Mesenchymal stem cell (in vitro differentiated cells and primary cell): ENCODE results near the gene NAALADL2.
A peak's percentile ranks its signal among the peaks of the same experiment; 100 is the strongest.
"Not testable (repeated sequence)": the region's sequence is repeated elsewhere in the genome, so short reads cannot be mapped to it uniquely, and the experiment has no call there.

Experiments
- DNase-seq: peaks from one replicate; pipeline ENCODE4 v3.0.0-alpha.2; 2013
- H2AFZ ChIP-seq: one replicate; pipeline ENCODE4 v1.6.1; 2013; ENCODE audit warnings: low read depth, mild to moderate bottlenecking, control low read depth, inconsistent platforms, low read length, moderate library complexity
- H2AK5ac ChIP-seq: 2 replicates; pipeline ENCODE4 v1.6.1; 2013; ENCODE audit warnings: low read length, moderate library complexity, mild to moderate bottlenecking, inconsistent platforms; ENCODE audit not compliant: severe bottlenecking
- H2BK120ac ChIP-seq: one replicate; pipeline ENCODE4 v1.6.1; 2013; ENCODE audit warnings: low read depth, mild to moderate bottlenecking, inconsistent platforms, low read length, moderate library complexity
- H2BK12ac ChIP-seq, 2 experiments: one replicate each; pipeline ENCODE4 v1.6.1; 2013; ENCODE audit warnings: inconsistent platforms in 2 of 2, low read length in 2 of 2, mild to moderate bottlenecking in 2 of 2, moderate library complexity in 2 of 2, control low read depth in 1 of 2
- H2BK15ac ChIP-seq: one replicate; pipeline ENCODE4 v1.6.1; 2013; ENCODE audit warnings: mild to moderate bottlenecking, low read depth, inconsistent platforms; ENCODE audit not compliant: poor library complexity, severe bottlenecking
- H2BK5ac ChIP-seq: 2 replicates; pipeline ENCODE4 v1.6.1; 2013; ENCODE audit warnings: low read depth, mild to moderate bottlenecking, low read length, control low read depth, inconsistent platforms; ENCODE audit not compliant: poor library complexity, severe bottlenecking
- H3K14ac ChIP-seq, 2 experiments: one replicate each; pipeline ENCODE4 v1.6.1; 2013; ENCODE audit warnings: inconsistent platforms in 2 of 2, low read length in 2 of 2, control low read depth in 1 of 2, mild to moderate bottlenecking in 1 of 2, moderate library complexity in 1 of 2
- H3K18ac ChIP-seq, 2 experiments: one replicate each; pipeline ENCODE4 v1.6.1; 2013; ENCODE audit warnings: inconsistent platforms in 2 of 2, low read length in 2 of 2, control low read depth in 1 of 2, low read depth in 1 of 2, mild to moderate bottlenecking in 1 of 2
- H3K23ac ChIP-seq, 2 experiments: one replicate each; pipeline ENCODE4 v1.6.1; 2013; ENCODE audit warnings: inconsistent platforms in 2 of 2, low read length in 2 of 2, mild to moderate bottlenecking in 2 of 2, moderate library complexity in 2 of 2, control low read depth in 1 of 2
- H3K27ac ChIP-seq: 2 replicates; pipeline ENCODE4 v1.5.1; 2013; ENCODE audit warnings: mild to moderate bottlenecking, moderate library complexity, low read length, control low read depth, inconsistent platforms; ENCODE audit not compliant: poor library complexity, severe bottlenecking
- H3K27me3 ChIP-seq, 2 experiments: 2 replicates each; pipeline versions ENCODE4 v1.6.1 to v1.7.0; 2013; ENCODE audit warnings: low read length in 2 of 2, mild to moderate bottlenecking in 2 of 2, moderate library complexity in 2 of 2, control low read depth in 1 of 2, inconsistent platforms in 1 of 2; ENCODE audit not compliant: control insufficient read depth in 1 of 2, insufficient read depth in 1 of 2
- H3K36me3 ChIP-seq, 2 experiments: 2 replicates each; pipeline versions ENCODE4 v1.6.1 to v1.7.0; 2013; ENCODE audit warnings: low read length in 2 of 2, control low read depth in 1 of 2, inconsistent platforms in 1 of 2, low read depth in 1 of 2, mild to moderate bottlenecking in 1 of 2; ENCODE audit not compliant: insufficient read depth in 2 of 2, control insufficient read depth in 1 of 2
- H3K4ac ChIP-seq, 2 experiments: one replicate each; pipeline ENCODE4 v1.6.1; 2013; ENCODE audit warnings: inconsistent platforms in 2 of 2, low read length in 2 of 2, mild to moderate bottlenecking in 2 of 2, moderate library complexity in 2 of 2, control low read depth in 1 of 2, low read depth in 1 of 2
- H3K4me1 ChIP-seq: 2 replicates; pipeline ENCODE4 v1.6.1; 2013; ENCODE audit warnings: low read depth, low read length, control low read depth; ENCODE audit not compliant: control insufficient read depth, insufficient read depth
- H3K4me2 ChIP-seq: 2 replicates; pipeline ENCODE4 v1.6.1; 2013; ENCODE audit warnings: low read length, mild to moderate bottlenecking, inconsistent platforms; ENCODE audit not compliant: poor library complexity, severe bottlenecking
- H3K4me3 ChIP-seq, 2 experiments: 2 replicates each; pipeline versions ENCODE4 v1.5.1 to v1.7.0; 2013; ENCODE audit warnings: low read length in 2 of 2, mild to moderate bottlenecking in 2 of 2, control low read depth in 1 of 2, low read depth in 1 of 2; ENCODE audit not compliant: insufficient read depth in 1 of 2
- H3K79me1 ChIP-seq: replicated peaks from 2 replicates; pipeline ENCODE4 v1.6.1; 2013; ENCODE audit warnings: mild to moderate bottlenecking, control low read depth, low read length, inconsistent platforms; ENCODE audit not compliant: poor library complexity, severe bottlenecking
- H3K9ac ChIP-seq: 2 replicates; pipeline ENCODE4 v1.7.0; 2013; ENCODE audit warnings: mild to moderate bottlenecking, low read length, moderate library complexity
- H3K9me3 ChIP-seq: 2 replicates; pipeline ENCODE4 v1.7.0; 2013; ENCODE audit warnings: mild to moderate bottlenecking, low read length; ENCODE audit not compliant: control insufficient read depth
- H4K8ac ChIP-seq: one replicate; pipeline ENCODE4 v1.6.1; 2013; ENCODE audit warnings: inconsistent platforms, mild to moderate bottlenecking, low read length, moderate library complexity
- H4K91ac ChIP-seq: one replicate; pipeline ENCODE4 v1.6.1; 2013; ENCODE audit warnings: mild to moderate bottlenecking, low read length, inconsistent platforms
- WGBS: methylation state at CpG from one replicate; pipeline ENCODE4 v1.1.7; 2013; ENCODE audit warnings: mixed read lengths; 5-methylcytosine and 5-hydroxymethylcytosine counted together

Gene NAALADL2

GRCh38 chr3:175456466-175456865 is 597.3 kb downstream of the NAALADL2 start:
- H2AK5ac ChIP-seq, result no peak overlapping the region
- H3K27me3 ChIP-seq, result no peaks in the 10 kb centered on the region
- H3K4me3 ChIP-seq, result no peak overlapping the region
- H3K23ac ChIP-seq, result no peak overlapping the region
- no peak overlapping the region for H2BK120ac ChIP-seq
- no peak overlapping the region for H2AFZ ChIP-seq
- no peaks in the 10 kb centered on the region for H3K9me3 ChIP-seq
- no peak overlapping the region for H3K27ac ChIP-seq
- H4K91ac ChIP-seq, result no peak overlapping the region
- no peaks in the 10 kb centered on the region for H3K36me3 ChIP-seq
- no peak overlapping the region for H3K14ac ChIP-seq
- no peak overlapping the region for H3K9ac ChIP-seq
- H2BK15ac ChIP-seq, result no peak overlapping the region
- no peak overlapping the region for H2BK5ac ChIP-seq
- H3K4me2 ChIP-seq, result no peak overlapping the region
- WGBS, result no CpG with 5 or more reads among the region's 2 CpGs
- no peaks in the 10 kb centered on the region for H3K4me1 ChIP-seq
- no peak overlapping the region for H2BK12ac ChIP-seq
- no peak overlapping the region for H3K18ac ChIP-seq
- DNase-seq, result peak; percentile 5
- no peaks in the 10 kb centered on the region for H3K79me1 ChIP-seq
- H4K8ac ChIP-seq, result no peak overlapping the region
- H3K4ac ChIP-seq, result no peak overlapping the region

GRCh38 chr3:175457301-175457700 is 598.2 kb downstream of the NAALADL2 start:
- H3K9ac ChIP-seq, result no peak overlapping the region
- H3K4me3 ChIP-seq, result no peak overlapping the region
- no peak overlapping the region for H3K18ac ChIP-seq
- H2AK5ac ChIP-seq, result no peak overlapping the region
- H3K14ac ChIP-seq, result no peak overlapping the region
- no peak overlapping the region for H3K23ac ChIP-seq
- no peak overlapping the region for H3K4ac ChIP-seq
- no peaks in the 10 kb centered on the region for H3K9me3 ChIP-seq
- DNase-seq, result no peak
- no peaks in the 10 kb centered on the region for H3K36me3 ChIP-seq
- no peak overlapping the region for H3K27ac ChIP-seq
- H2BK15ac ChIP-seq, result no peak overlapping the region
- no peaks in the 10 kb centered on the region for H3K27me3 ChIP-seq
- no peak overlapping the region for H4K8ac ChIP-seq
- H2BK5ac ChIP-seq, result no peak overlapping the region
- no peak overlapping the region for H3K4me2 ChIP-seq
- H3K4me1 ChIP-seq, result no peaks in the 10 kb centered on the region
- no peak overlapping the region for H2BK120ac ChIP-seq
- no peaks in the 10 kb centered on the region for H3K79me1 ChIP-seq
- H2BK12ac ChIP-seq, result no peak overlapping the region
- WGBS, result 100% methylated on average over 2 of the region's 2 CpGs
- no peak overlapping the region for H2AFZ ChIP-seq
- H4K91ac ChIP-seq, result no peak overlapping the region

GRCh38 chr3:175460849-175461399 is 601.8 kb downstream of the NAALADL2 start:
- DNase-seq, H3K14ac ChIP-seq, H3K9me3 ChIP-seq, H2BK5ac ChIP-seq, H3K18ac ChIP-seq, H2AK5ac ChIP-seq, H3K4me3 ChIP-seq, H3K4me2 ChIP-seq, H3K27me3 ChIP-seq, H3K4ac ChIP-seq, H3K23ac ChIP-seq, H2BK15ac ChIP-seq, H3K9ac ChIP-seq, H3K4me1 ChIP-seq, H2AFZ ChIP-seq, H3K36me3 ChIP-seq, H3K79me1 ChIP-seq, H2BK120ac ChIP-seq, H4K91ac ChIP-seq, H2BK12ac ChIP-seq, H4K8ac ChIP-seq, H3K27ac ChIP-seq: not testable (repeated sequence)
- WGBS, result 94% methylated on average over 4 of the region's 4 CpGs

GRCh38 chr3:175464362-175464761 is 605.2 kb downstream of the NAALADL2 start:
- DNase-seq, result no peak
- Histone ChIP-seq H3K79me1 (no peaks in the 10 kb centered on the region), H2BK5ac (no peak overlapping the region), H3K9ac (no peak overlapping the region), H3K4me2 (no peak overlapping the region), H2BK120ac (no peak overlapping the region), H3K4ac (no peak overlapping the region), H3K23ac (no peak overlapping the region), H2AFZ (no peak overlapping the region), H3K9me3 (no peaks in the 10 kb centered on the region), H3K4me3 (no peak overlapping the region), H2BK15ac (no peak overlapping the region), H3K18ac (no peak overlapping the region), H3K27me3 (no peaks in the 10 kb centered on the region), H3K4me1 (no peaks in the 10 kb centered on the region), H2AK5ac (no peak overlapping the region), H4K8ac (no peak overlapping the region), H2BK12ac (no peak overlapping the region), H3K36me3 (no peaks in the 10 kb centered on the region), H3K14ac (no peak overlapping the region), H3K27ac (no peak overlapping the region), H4K91ac (no peak overlapping the region)
- 100% methylated on average over 1 of the region's 3 CpGs for WGBS
